Mesendoderm (in vitro differentiated cells): Measurements from ENCODE around the gene HSD17B3.
"Not testable (repeated sequence)": the region's sequence is repeated elsewhere in the genome, so short reads cannot be mapped to it uniquely, and the experiment has no call there.

Experiments used
- DNase-seq: peaks from one replicate; pipeline ENCODE4 v3.0.0; 2013
- H2AK5ac ChIP-seq: 2 replicates; pipeline ENCODE4 v1.6.1; 2013; ENCODE audit warnings: low read length, inconsistent platforms
- H2BK120ac ChIP-seq: 2 replicates; pipeline ENCODE4 v1.6.1; 2013; ENCODE audit warnings: low read depth, mild to moderate bottlenecking, low read length, moderate library complexity, mixed read lengths
- H2BK15ac ChIP-seq: replicated peaks from 2 replicates; pipeline ENCODE4 v1.6.1; 2013; ENCODE audit warnings: low read depth, mild to moderate bottlenecking, moderate library complexity
- H2BK5ac ChIP-seq: 2 replicates; pipeline ENCODE4 v1.6.1; 2013; ENCODE audit warnings: low read length, inconsistent platforms
- H3K18ac ChIP-seq: 2 replicates; pipeline ENCODE4 v1.6.1; 2013; ENCODE audit warnings: mild to moderate bottlenecking, low read length, mixed read lengths
- H3K23ac ChIP-seq: one replicate; pipeline ENCODE4 v1.6.1; 2013; ENCODE audit warnings: low read length
- H3K27ac ChIP-seq: 2 replicates; pipeline ENCODE4 v1.5.1; 2013; ENCODE audit warnings: low read depth, mild to moderate bottlenecking, inconsistent platforms, low read length, moderate library complexity
- H3K27me3 ChIP-seq: 2 replicates; pipeline ENCODE4 v1.6.1; 2013; ENCODE audit warnings: low read length, control low read depth, mild to moderate bottlenecking, inconsistent platforms; ENCODE audit not compliant: insufficient read depth, poor library complexity
- H3K36me3 ChIP-seq: 2 replicates; pipeline ENCODE4 v1.6.1; 2013; ENCODE audit warnings: low read length, inconsistent platforms; ENCODE audit not compliant: control insufficient read depth, insufficient read depth
- H3K4ac ChIP-seq: one replicate; pipeline ENCODE4 v1.6.1; 2013; ENCODE audit warnings: low read depth, mild to moderate bottlenecking, low read length, moderate library complexity
- H3K4me1 ChIP-seq: 2 replicates; pipeline ENCODE4 v1.6.1; 2013; ENCODE audit warnings: low read depth, low read length, inconsistent platforms; ENCODE audit not compliant: control insufficient read depth
- H3K4me2 ChIP-seq: 2 replicates; pipeline ENCODE4 v1.6.1; 2013; ENCODE audit warnings: low read length
- H3K4me3 ChIP-seq: 2 replicates; pipeline ENCODE4 v1.5.1; 2013; ENCODE audit warnings: mild to moderate bottlenecking, low read length
- H3K56ac ChIP-seq: one replicate; pipeline ENCODE4 v1.6.1; 2013; ENCODE audit warnings: low read length
- H3K79me1 ChIP-seq: 2 replicates; pipeline ENCODE4 v1.6.1; 2013; ENCODE audit warnings: low read length, inconsistent platforms
- H3K79me2 ChIP-seq: 2 replicates; pipeline ENCODE4 v1.6.1; 2013; ENCODE audit warnings: mild to moderate bottlenecking, low read length; ENCODE audit not compliant: control insufficient read depth, insufficient read depth
- H3K9ac ChIP-seq: 2 replicates; pipeline ENCODE4 v1.6.1; 2013; ENCODE audit warnings: low read length, inconsistent platforms
- H4K5ac ChIP-seq: one replicate; pipeline ENCODE4 v1.6.1; 2013; ENCODE audit warnings: low read length
- H4K8ac ChIP-seq: one replicate; pipeline ENCODE4 v1.6.1; 2013; ENCODE audit warnings: low read depth, mild to moderate bottlenecking, control low read depth, low read length, moderate library complexity
- WGBS: extraction: QIAGEN DNeasy Blood & Tissue Kit; methylation state at CpG from one replicate; pipeline ENCODE4 v1.1.7; 2013; ENCODE audit warnings: low lambda C conversion rate, missing lambda C conversion rate; ENCODE audit not compliant: insufficient coverage; ENCODE audit errors: extremely low coverage; 5-methylcytosine and 5-hydroxymethylcytosine counted together

The HSD17B3 gene

GRCh38 chr9:96243778-96244177 lies 58.2 kb downstream of the HSD17B3 start:
- H2BK120ac ChIP-seq: no peak overlapping the region
- no peak overlapping the region for H2AK5ac ChIP-seq
- no peak overlapping the region for H3K4ac ChIP-seq
- H3K79me2 ChIP-seq: no peaks in the 10 kb centered on the region
- H3K4me1 ChIP-seq: no peaks in the 10 kb centered on the region
- H3K23ac ChIP-seq: no peak overlapping the region
- no peak overlapping the region for H3K4me3 ChIP-seq
- no peak overlapping the region for H2BK15ac ChIP-seq
- no peak overlapping the region for H3K9ac ChIP-seq
- H3K4me2 ChIP-seq: no peak overlapping the region
- H3K27me3 ChIP-seq: no peaks in the 10 kb centered on the region
- no peak overlapping the region for H2BK5ac ChIP-seq
- no peak overlapping the region for H3K27ac ChIP-seq
- H4K8ac ChIP-seq: no peak overlapping the region
- H3K36me3 ChIP-seq: no peaks in the 10 kb centered on the region
- no peak for DNase-seq
- no CpG with 5 or more reads among the region's 6 CpGs for WGBS
- no peak overlapping the region for H3K56ac ChIP-seq
- no peak overlapping the region for H3K18ac ChIP-seq
- H4K5ac ChIP-seq: no peak overlapping the region
- no peaks in the 10 kb centered on the region for H3K79me1 ChIP-seq

- Histone ChIP-seq H2BK5ac (no peak overlapping the region), H3K4me1 (no peaks in the 10 kb centered on the region), H3K4ac (no peak overlapping the region), H2BK120ac (no peak overlapping the region), H3K9ac (no peak overlapping the region), H3K4me3 (no peak overlapping the region), H3K56ac (no peak overlapping the region), H3K4me2 (no peak overlapping the region), H4K8ac (no peak overlapping the region), H4K5ac (no peak overlapping the region), H3K18ac (no peak overlapping the region), H3K79me2 (no peaks in the 10 kb centered on the region), H3K27ac (no peak overlapping the region), H2AK5ac (no peak overlapping the region), H3K36me3 (no peaks in the 10 kb centered on the region), H2BK15ac (no peak overlapping the region), H3K27me3 (no peaks in the 10 kb centered on the region), H3K79me1 (no peaks in the 10 kb centered on the region), H3K23ac (no peak overlapping the region)
- no peak for DNase-seq
- WGBS: no CpG with 5 or more reads among the region's 4 CpGs
Measured at GRCh38 chr9:96242811-96243210, 59.2 kb downstream of the HSD17B3 start.

- H2BK120ac ChIP-seq: no peak overlapping the region
- H3K23ac ChIP-seq: no peak overlapping the region
- H3K4me2 ChIP-seq: no peak overlapping the region
- no peaks in the 10 kb centered on the region for H3K79me2 ChIP-seq
- no peak overlapping the region for H3K4ac ChIP-seq
- no peak overlapping the region for H3K27ac ChIP-seq
- H4K5ac ChIP-seq: no peak overlapping the region
- no peaks in the 10 kb centered on the region for H3K79me1 ChIP-seq
- WGBS: no CpG with 5 or more reads among the region's 3 CpGs
- H3K56ac ChIP-seq: no peak overlapping the region
- no peak overlapping the region for H2BK5ac ChIP-seq
- H3K36me3 ChIP-seq: no peaks in the 10 kb centered on the region
- H3K4me3 ChIP-seq: no peak overlapping the region
- no peak for DNase-seq
- no peak overlapping the region for H4K8ac ChIP-seq
- H3K4me1 ChIP-seq: no peaks in the 10 kb centered on the region
- no peak overlapping the region for H2BK15ac ChIP-seq
- no peaks in the 10 kb centered on the region for H3K27me3 ChIP-seq
- H3K18ac ChIP-seq: no peak overlapping the region
- H3K9ac ChIP-seq: no peak overlapping the region
- no peak overlapping the region for H2AK5ac ChIP-seq
Measured at GRCh38 chr9:96241391-96241809, 60.6 kb downstream of the HSD17B3 start.

GRCh38 chr9:96236854-96237550 lies 65.0 kb downstream of the HSD17B3 start:
- no peak overlapping the region for H2AK5ac ChIP-seq
- DNase-seq: no peak

GRCh38 chr9:96236337-96236736 lies 65.6 kb downstream of the HSD17B3 start:
- not testable (repeated sequence) for H3K27ac ChIP-seq, H4K8ac ChIP-seq, H3K36me3 ChIP-seq, DNase-seq, H3K79me1 ChIP-seq, H2BK120ac ChIP-seq, H4K5ac ChIP-seq, H2BK5ac ChIP-seq, H3K23ac ChIP-seq, H2AK5ac ChIP-seq, H3K27me3 ChIP-seq, H3K79me2 ChIP-seq, H2BK15ac ChIP-seq, H3K4me2 ChIP-seq, H3K56ac ChIP-seq, H3K4me3 ChIP-seq, H3K18ac ChIP-seq, H3K4ac ChIP-seq, H3K4me1 ChIP-seq, H3K9ac ChIP-seq
- WGBS: no CpG with 5 or more reads among the region's 6 CpGs

More at GRCh38 chr9:96236854-96237550, 65.0 kb downstream of the HSD17B3 start:
- H3K4me2 ChIP-seq: no peak overlapping the region
- H3K36me3 ChIP-seq: no peaks in the 10 kb centered on the region
- no peaks in the 10 kb centered on the region for H3K79me1 ChIP-seq
- no peak overlapping the region for H3K9ac ChIP-seq
- H3K56ac ChIP-seq: no peak overlapping the region
- no peak overlapping the region for H2BK15ac ChIP-seq
- H3K27me3 ChIP-seq: no peaks in the 10 kb centered on the region
- no peaks in the 10 kb centered on the region for H3K4me1 ChIP-seq
- H3K79me2 ChIP-seq: no peaks in the 10 kb centered on the region
- no peak overlapping the region for H3K18ac ChIP-seq
- H3K23ac ChIP-seq: no peak overlapping the region
- H2BK5ac ChIP-seq: no peak overlapping the region
- H4K8ac ChIP-seq: no peak overlapping the region
- H3K27ac ChIP-seq: no peak overlapping the region
- no peak overlapping the region for H4K5ac ChIP-seq
- H3K4ac ChIP-seq: no peak overlapping the region
- no peak overlapping the region for H3K4me3 ChIP-seq
- no CpG with 5 or more reads among the region's 5 CpGs for whole genome bisulfite sequencing
- H2BK120ac ChIP-seq: no peak overlapping the region
